ENCODE data around the gene VARS2. TPM values are rescaled to one million over a fixed set of nuclear protein-coding genes. Genes with fewer than 3 reads are reported as not detected.
A peak's percentile ranks its signal among the peaks of the same experiment; 100 is the strongest.
"Not testable (repeated sequence)": the region's sequence is repeated elsewhere in the genome, so short reads cannot be mapped to it uniquely, and the experiment has no call there.

Gene VARS2
- total RNA-seq, 2 experiments from 2014 or later: 83.0 to 84.0 TPM

DNA sequence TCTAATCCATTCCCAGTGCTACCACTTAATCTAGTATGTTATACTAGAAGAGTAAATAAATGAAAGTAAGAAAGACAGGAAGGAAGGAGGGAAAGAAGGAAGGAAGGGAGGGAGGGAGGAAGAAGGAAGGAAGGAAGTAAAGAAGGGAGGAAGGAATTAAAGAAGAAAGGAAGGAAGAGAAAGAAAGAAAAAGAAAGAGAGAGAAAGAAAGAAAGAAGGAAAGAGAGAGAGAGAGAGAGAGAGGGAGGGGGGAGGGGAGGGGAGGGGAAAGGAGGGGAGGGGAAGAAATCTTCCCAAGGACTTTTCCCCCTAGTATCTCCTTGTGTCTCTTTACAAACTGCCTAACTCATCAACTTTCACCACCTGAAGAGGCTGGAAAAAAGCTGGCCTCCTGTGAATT lies 48.7 kb downstream of the VARS2 start:
- ChIA-PET POLR2A (no interaction called here), CTCF (no interaction called here)
- Mint-ChIP-seq H3K36me3 (ENCODE audit: low read depth) (no peaks in the 10 kb centered on the region), H3K9me3 (no peaks in the 10 kb centered on the region), H3K27ac (no peak overlapping the region), H3K4me1 (ENCODE audit: low read depth) (peaks cover 9% of the 10 kb centered on the region), H3K4me3 (no peak overlapping the region), H3K27me3 (peaks cover 27% of the 10 kb centered on the region)
- intact Hi-C loops (cut with micrococcal nuclease): no loop called here
- TF ChIP-seq, protein P1, sequence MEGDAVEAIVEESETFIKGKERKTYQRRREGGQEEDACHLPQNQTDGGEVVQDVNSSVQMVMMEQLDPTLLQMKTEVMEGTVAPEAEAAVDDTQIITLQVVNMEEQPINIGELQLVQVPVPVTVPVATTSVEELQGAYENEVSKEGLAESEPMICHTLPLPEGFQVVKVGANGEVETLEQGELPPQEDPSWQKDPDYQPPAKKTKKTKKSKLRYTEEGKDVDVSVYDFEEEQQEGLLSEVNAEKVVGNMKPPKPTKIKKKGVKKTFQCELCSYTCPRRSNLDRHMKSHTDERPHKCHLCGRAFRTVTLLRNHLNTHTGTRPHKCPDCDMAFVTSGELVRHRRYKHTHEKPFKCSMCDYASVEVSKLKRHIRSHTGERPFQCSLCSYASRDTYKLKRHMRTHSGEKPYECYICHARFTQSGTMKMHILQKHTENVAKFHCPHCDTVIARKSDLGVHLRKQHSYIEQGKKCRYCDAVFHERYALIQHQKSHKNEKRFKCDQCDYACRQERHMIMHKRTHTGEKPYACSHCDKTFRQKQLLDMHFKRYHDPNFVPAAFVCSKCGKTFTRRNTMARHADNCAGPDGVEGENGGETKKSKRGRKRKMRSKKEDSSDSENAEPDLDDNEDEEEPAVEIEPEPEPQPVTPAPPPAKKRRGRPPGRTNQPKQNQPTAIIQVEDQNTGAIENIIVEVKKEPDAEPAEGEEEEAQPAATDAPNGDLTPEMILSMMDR (IDR thresholded peaks at IDR 0.05): no peak
- ATAC-seq: no peak
- DNase-seq: no peak

DNA sequence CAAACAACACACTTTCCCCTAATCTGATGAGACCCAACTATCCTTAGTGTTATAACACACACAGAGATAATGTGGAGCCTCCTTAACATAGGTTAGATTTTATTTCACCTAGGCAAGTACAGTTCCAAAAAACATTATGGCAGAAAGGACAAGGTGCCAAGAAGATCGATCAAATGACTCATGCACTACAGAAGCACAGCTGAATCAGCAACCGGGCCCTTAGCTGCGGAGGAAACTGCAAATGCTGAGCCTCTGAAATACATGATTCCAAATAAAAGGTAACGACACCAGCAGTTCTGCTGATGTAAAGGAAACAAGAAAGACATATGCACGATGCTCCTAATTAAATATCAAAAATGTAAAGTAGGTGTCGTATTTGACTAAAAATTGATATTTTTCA lies 49.6 kb downstream of the VARS2 start:
- Mint-ChIP-seq H3K9me3 (no peaks in the 10 kb centered on the region), H3K27me3 (peaks cover 21% of the 10 kb centered on the region), H3K4me3 (no peak overlapping the region), H3K4me1 (ENCODE audit: low read depth) (peaks cover 9% of the 10 kb centered on the region), H3K27ac (no peak overlapping the region), H3K36me3 (ENCODE audit: low read depth) (no peaks in the 10 kb centered on the region)
- ATAC-seq (no peak), DNase-seq (no peak)
- TF ChIP-seq, protein P1 (IDR thresholded peaks at IDR 0.05): no peak
- POLR2A ChIA-PET: no interaction called here
- CTCF ChIA-PET: no interaction called here
- intact Hi-C loops (cut with micrococcal nuclease): no loop called here

DNA sequence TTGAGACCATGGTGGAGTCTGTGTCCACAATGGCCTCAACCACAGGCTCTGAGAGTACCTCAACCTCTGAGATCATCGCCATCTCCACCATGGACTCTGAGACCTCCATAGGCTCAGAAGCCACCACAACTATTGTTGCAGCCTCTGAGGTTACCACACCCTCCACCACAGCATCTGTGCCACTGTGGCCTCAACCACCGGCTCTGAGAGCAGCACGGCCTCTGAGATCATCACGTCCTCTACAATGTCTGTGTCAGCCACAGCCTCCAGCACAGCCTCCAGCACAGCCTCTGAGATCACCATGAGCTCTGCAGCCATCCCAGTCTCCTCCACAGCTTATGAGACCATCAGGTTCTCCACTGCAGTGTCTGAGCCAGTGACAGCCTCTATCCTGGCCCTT lies 50.0 kb downstream of the VARS2 start:
- peaks cover 9% of the 10 kb centered on the region for H3K4me1 Mint-ChIP-seq (ENCODE audit: low read depth)
- DNase-seq (peak; percentile 45), ATAC-seq (peak; percentile 51)
- intact Hi-C loops (cut with micrococcal nuclease): no loop called here
- no peaks in the 10 kb centered on the region for H3K36me3 Mint-ChIP-seq (ENCODE audit: low read depth)
- ChIA-PET POLR2A (no interaction called here), CTCF (no interaction called here)
- H3K4me3 Mint-ChIP-seq: no peak overlapping the region
- H3K9me3 Mint-ChIP-seq: no peaks in the 10 kb centered on the region
- H3K27ac Mint-ChIP-seq: no peak overlapping the region
- TF ChIP-seq, protein P1 (IDR thresholded peaks at IDR 0.05): no peak
- H3K27me3 Mint-ChIP-seq: peaks cover 20% of the 10 kb centered on the region

DNA sequence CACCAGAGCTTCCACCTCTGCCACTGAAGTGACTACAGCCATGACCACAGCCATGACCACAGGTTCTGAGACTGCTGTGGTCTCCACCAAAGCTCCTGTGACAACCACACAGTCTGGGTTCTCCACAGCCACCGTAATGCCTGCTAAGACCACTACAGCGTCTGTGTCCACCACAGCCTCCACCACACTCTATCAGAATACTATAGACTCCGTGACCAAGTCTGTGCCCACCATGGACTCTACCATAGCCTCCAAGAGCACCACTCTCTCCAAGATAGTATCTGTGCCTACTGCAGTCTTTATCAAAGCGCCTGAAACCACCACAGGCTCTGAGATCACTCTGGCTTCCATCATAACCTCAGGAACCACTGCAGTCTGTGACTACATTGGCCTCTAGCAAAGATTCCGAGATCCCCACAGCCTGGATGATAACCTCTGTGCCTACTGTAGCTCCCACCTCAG lies 51.1 kb downstream of the VARS2 start:
- TF ChIP-seq, protein P1 (IDR thresholded peaks at IDR 0.05): no peak
- Mint-ChIP-seq H3K27me3 (peaks cover 16% of the 10 kb centered on the region), H3K27ac (no peak overlapping the region), H3K9me3 (no peaks in the 10 kb centered on the region), H3K4me3 (no peak overlapping the region), H3K4me1 (ENCODE audit: low read depth) (peaks cover 9% of the 10 kb centered on the region), H3K36me3 (ENCODE audit: low read depth) (no peaks in the 10 kb centered on the region)
- peak; percentile 8 for DNase-seq
- ChIA-PET CTCF (no interaction called here), POLR2A (no interaction called here)
- peak; percentile 42 for ATAC-seq
- intact Hi-C loops (cut with micrococcal nuclease): no loop called here

DNA sequence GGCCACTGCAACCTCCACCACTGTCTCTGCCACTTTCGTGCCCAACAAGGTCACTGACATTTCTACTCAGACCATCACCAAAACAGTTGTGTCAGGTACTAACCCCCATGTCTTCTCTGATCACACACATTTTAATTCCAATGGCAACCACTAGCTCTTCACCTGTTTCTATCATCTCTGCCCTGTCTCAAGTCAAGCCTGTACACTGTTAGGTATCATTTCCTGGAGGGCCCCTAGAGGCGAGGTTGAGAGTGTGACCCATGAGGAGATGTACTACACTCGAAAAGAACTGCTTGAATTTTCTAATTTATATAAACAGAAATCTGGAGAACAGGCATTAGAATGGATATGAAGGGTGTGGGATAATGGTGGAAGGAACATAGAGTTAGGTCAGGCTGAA lies 52.1 kb downstream of the VARS2 start:
- no peak for DNase-seq
- POLR2A ChIA-PET: no interaction called here

DNA sequence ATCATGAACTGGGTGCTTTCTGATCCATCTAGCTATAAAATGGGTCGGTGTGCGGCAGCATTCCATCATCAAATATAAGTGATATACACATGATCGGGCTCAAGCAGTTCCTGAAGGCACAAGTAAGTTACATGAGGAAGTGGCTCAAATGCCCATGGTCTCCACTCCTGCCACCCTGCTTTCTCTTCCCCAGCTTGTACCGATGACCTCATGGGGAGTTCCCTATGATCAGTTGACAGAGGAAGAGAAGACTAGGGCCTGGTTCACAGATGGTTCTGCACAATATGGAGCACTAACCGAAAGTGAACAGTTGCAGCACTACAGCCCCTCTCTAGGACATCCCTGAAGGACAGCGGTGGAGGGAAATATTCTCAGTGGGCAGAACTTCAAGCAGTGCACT lies 55.1 kb downstream of the VARS2 start:
- POLR2A ChIA-PET; H3K4me1 Mint-ChIP-seq (ENCODE audit: low read depth); ATAC-seq; H3K27ac Mint-ChIP-seq; intact Hi-C loops (cut with micrococcal nuclease); DNase-seq; H3K36me3 Mint-ChIP-seq (ENCODE audit: low read depth); H3K4me3 Mint-ChIP-seq; H3K9me3 Mint-ChIP-seq: not testable (repeated sequence)
- H3K27me3 Mint-ChIP-seq: peaks cover 12% of the 10 kb centered on the region
- CTCF ChIA-PET: interaction anchor here (1.1 kb wide), 1 partner anchor 96 kb away, joined by 3 read pairs; no protein-coding TSS in a partner anchor

More for the DNA sequence above, 52.1 kb downstream of the VARS2 start:
- Mint-ChIP-seq H3K9me3 (no peaks in the 10 kb centered on the region), H3K36me3 (ENCODE audit: low read depth) (no peaks in the 10 kb centered on the region), H3K4me3 (no peak overlapping the region), H3K27me3 (peaks cover 16% of the 10 kb centered on the region), H3K27ac (no peak overlapping the region), H3K4me1 (ENCODE audit: low read depth) (peaks cover 9% of the 10 kb centered on the region)
- TF ChIP-seq, protein P1 (IDR thresholded peaks at IDR 0.05): no peak
- no peak for ATAC-seq
- CTCF ChIA-PET: no interaction called here
- intact Hi-C loops (cut with micrococcal nuclease): no loop called here

Data from activated CD8-positive, alpha-beta T cell treated with anti-CD3 and anti-CD28 coated beads for 36 hours (primary cell).